Measurements from ENCODE around the gene IGSF1.

IGSF1 gene

DNA sequence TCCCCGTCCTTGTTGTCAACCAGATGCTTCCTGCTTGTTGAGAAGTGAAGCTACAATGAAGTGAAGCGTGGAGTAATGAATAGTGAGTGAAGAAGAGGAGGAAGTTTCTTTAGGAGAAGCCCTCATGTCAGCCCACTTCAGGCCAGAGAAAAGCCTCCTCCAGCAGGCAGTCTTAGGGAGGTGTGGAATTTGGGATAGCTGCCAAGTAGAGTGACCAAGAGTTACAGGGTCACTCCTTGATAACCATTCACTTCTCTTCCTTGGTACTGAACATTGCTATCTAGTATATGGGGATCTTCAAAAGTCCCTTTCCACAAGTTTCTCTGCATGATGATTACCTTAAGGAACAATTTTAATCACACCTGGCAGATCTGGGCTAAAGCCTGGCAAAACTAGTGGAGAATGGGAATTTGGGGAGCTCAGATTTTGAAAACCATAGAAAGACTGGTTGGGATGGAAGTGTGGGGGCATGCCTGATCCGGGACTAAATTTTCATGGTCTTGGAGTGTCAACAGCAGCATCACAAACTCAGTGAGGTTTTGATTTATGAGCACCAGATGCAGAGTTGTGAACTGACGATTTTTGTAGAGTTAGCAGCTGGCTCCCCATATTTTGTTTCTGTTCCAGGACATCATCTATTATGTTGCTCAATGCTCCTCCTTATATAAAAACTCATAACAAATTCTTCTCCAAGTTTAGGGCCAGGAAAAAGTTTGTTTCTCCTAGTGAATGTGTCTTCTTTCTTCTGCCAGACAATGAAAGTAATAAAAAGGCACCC is 53.1 kb downstream of the IGSF1 start:
- no peak overlapping the region for H3K4me3 ChIP-seq (replicated peaks; ENCODE audit: low read depth, low read length)
- TF ChIP-seq, protein P1, sequence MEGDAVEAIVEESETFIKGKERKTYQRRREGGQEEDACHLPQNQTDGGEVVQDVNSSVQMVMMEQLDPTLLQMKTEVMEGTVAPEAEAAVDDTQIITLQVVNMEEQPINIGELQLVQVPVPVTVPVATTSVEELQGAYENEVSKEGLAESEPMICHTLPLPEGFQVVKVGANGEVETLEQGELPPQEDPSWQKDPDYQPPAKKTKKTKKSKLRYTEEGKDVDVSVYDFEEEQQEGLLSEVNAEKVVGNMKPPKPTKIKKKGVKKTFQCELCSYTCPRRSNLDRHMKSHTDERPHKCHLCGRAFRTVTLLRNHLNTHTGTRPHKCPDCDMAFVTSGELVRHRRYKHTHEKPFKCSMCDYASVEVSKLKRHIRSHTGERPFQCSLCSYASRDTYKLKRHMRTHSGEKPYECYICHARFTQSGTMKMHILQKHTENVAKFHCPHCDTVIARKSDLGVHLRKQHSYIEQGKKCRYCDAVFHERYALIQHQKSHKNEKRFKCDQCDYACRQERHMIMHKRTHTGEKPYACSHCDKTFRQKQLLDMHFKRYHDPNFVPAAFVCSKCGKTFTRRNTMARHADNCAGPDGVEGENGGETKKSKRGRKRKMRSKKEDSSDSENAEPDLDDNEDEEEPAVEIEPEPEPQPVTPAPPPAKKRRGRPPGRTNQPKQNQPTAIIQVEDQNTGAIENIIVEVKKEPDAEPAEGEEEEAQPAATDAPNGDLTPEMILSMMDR (IDR thresholded peaks at IDR 0.05; ENCODE audit: low read depth, low read length, missing control alignments) = no peak
- no peak for DNase-seq (ENCODE audit: extremely low read depth, low read depth)

DNA sequence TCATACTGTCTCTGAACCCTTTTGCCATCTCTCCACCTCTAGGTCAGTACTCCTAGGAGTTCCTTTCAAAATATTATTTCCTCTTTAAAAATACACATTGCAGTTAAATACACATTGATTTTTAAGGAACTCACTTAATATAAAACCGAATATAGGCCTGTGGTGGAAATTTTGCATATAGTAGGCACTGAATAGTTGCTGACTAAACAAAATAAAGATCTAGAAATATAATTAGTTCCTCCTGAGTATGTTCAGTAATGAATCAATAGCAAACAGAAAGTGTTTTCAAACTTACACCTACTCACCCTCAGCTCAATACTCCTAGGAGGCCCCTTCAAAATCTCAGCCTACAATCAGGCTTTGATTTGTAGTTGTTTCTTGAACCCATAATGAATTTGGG is 61.5 kb downstream of the IGSF1 start:
- no peak for DNase-seq (ENCODE audit: extremely low read depth, low read depth)
- H3K4me3 ChIP-seq (replicated peaks; ENCODE audit: low read depth, low read length) = no peak overlapping the region
- TF ChIP-seq, protein P1 (IDR thresholded peaks at IDR 0.05; ENCODE audit: low read depth, low read length, missing control alignments) = no peak

DNA sequence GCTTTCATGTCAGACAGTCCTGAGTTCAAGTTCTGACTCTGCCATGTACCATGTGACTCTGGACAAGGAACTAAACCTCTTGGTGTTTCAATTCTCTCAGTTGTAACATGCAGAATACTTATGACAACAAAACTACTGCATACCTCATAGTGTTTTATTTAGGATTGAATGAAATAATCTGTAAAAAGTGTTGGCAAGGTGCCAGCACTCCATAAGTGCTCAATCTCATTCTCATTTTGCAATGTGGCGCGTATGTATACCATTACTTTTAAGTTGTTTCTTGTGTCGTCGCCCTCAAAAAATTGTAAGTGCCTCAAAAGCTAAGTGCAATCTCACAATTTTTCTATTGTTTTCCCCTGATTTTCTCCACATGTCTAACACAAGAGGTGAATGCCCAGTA is 62.5 kb downstream of the IGSF1 start:
- DNase-seq (ENCODE audit: extremely low read depth, low read depth) = no peak

DNA sequence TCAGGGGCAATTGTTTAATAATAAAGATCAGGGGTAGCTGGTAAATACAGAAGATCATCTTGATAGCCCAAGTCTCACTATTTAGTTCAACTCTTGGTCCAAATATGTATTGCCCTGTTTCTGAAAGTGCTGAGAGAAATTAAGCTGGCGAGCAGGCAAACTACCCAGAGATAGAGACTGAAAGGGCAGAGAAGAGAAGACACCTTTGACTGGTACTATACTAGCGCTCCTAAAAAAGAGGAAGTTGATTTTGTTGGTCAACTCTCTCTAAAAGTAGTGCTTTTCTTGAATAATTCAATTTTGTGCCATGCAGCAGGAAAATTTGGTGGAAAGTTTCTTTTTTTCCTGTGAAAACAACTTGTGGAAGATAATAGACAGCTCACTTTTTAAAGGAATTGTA is 64.0 kb downstream of the IGSF1 start:
- no peak for DNase-seq (ENCODE audit: extremely low read depth, low read depth)
- no peak overlapping the region for H3K4me3 ChIP-seq (replicated peaks; ENCODE audit: low read depth, low read length)
- TF ChIP-seq, protein P1 (IDR thresholded peaks at IDR 0.05; ENCODE audit: low read depth, low read length, missing control alignments) = no peak

More for the DNA sequence above, 62.5 kb downstream of the IGSF1 start:
- H3K4me3 ChIP-seq (replicated peaks; ENCODE audit: low read depth, low read length) = no peak overlapping the region
- TF ChIP-seq, protein P1 (IDR thresholded peaks at IDR 0.05; ENCODE audit: low read depth, low read length, missing control alignments) = no peak
